ENCODE results near the gene PYGL.

Gene PYGL

GRCh38 chr14:50855558-50855957, 88.7 kb downstream of the PYGL start:
- Histone ChIP-seq H3K27me3 (no peaks in the 10 kb centered on the region), H3K9me3 (no peaks in the 10 kb centered on the region)

More at GRCh38 chr14:50855558-50855957, 88.7 kb downstream of the PYGL start:
- no peak overlapping the region for H3K27ac ChIP-seq
- no peaks in the 10 kb centered on the region for H3K36me3 ChIP-seq
- H3K4me1 ChIP-seq (ENCODE audit: control insufficient read depth in 1 of 2, insufficient read depth in 1 of 2, low read depth in 1 of 2, low read length in 1 of 2): peaks cover 10 to 15% of the 10 kb centered on the region in 2 experiments
- H3K4me3 ChIP-seq (ENCODE audit: low read depth in 1 of 2, low read length in 1 of 2): no peak overlapping the region
- TF ChIP-seq CTCF (IDR thresholded peaks at IDR 0.05): no peak
